ENCODE results near the gene CCN6.

The CCN6 gene

GRCh38 chr6:112039431-112039770 is 14.5 kb upstream of the CCN6 start:
- Histone ChIP-seq H3K4me3 (ENCODE audit: low read depth, low read length) (no peak overlapping the region), H3K4me1 (ENCODE audit: control insufficient read depth, insufficient read depth, low read length) (no peaks in the 10 kb centered on the region), H3K36me3 (ENCODE audit: control insufficient read depth in 2 of 2, insufficient read depth in 1 of 2, low read length in 2 of 2) (no peaks in the 10 kb centered on the region), H3K27ac (ENCODE audit: extremely low read depth, low read depth, low read length) (no peak overlapping the region), H3K9me3 (ENCODE audit: control insufficient read depth, insufficient read depth, low read depth, low read length) (no peaks in the 10 kb centered on the region)
- CTCF ChIA-PET: interaction anchor here (6.8 to 7.4 kb wide), 2 partner anchors 12 to 333 kb away, joined by 88 to 139 read pairs; no protein-coding TSS in a partner anchor
- TF ChIP-seq ZSCAN4 (tag by site-specific recombination; IDR thresholded peaks at IDR 0.05) (no peak), ZNF473 (tag by site-specific recombination; IDR thresholded peaks at IDR 0.05) (no peak), YY1 (tag by site-specific recombination; IDR thresholded peaks at IDR 0.05) (no peak), ZNF24 (tag by site-specific recombination; IDR thresholded peaks at IDR 0.05) (no peak), KLF10 (tag by site-specific recombination; IDR thresholded peaks at IDR 0.05) (no peak), PRDM10 (tag by site-specific recombination; IDR thresholded peaks at IDR 0.05) (no peak), GLI2 (tag by site-specific recombination; IDR thresholded peaks at IDR 0.05; ENCODE audit: borderline replicate concordance, low read depth) (no peak), YY2 (tag by site-specific recombination; IDR thresholded peaks at IDR 0.05) (no peak), ZNF560 (tag by site-specific recombination; IDR thresholded peaks at IDR 0.05; ENCODE audit: borderline replicate concordance) (no peak), INSM2 (tag by site-specific recombination; IDR thresholded peaks at IDR 0.05) (no peak), ZNF600 (tag by site-specific recombination; IDR thresholded peaks at IDR 0.05) (no peak), ZNF266 (tag by site-specific recombination; IDR thresholded peaks at IDR 0.05; ENCODE audit: low read depth) (no peak), ZNF544 (tag by site-specific recombination; IDR thresholded peaks at IDR 0.05) (no peak), ZNF623 (tag by site-specific recombination; IDR thresholded peaks at IDR 0.05) (no peak)
- TF ChIP-seq, protein P1, sequence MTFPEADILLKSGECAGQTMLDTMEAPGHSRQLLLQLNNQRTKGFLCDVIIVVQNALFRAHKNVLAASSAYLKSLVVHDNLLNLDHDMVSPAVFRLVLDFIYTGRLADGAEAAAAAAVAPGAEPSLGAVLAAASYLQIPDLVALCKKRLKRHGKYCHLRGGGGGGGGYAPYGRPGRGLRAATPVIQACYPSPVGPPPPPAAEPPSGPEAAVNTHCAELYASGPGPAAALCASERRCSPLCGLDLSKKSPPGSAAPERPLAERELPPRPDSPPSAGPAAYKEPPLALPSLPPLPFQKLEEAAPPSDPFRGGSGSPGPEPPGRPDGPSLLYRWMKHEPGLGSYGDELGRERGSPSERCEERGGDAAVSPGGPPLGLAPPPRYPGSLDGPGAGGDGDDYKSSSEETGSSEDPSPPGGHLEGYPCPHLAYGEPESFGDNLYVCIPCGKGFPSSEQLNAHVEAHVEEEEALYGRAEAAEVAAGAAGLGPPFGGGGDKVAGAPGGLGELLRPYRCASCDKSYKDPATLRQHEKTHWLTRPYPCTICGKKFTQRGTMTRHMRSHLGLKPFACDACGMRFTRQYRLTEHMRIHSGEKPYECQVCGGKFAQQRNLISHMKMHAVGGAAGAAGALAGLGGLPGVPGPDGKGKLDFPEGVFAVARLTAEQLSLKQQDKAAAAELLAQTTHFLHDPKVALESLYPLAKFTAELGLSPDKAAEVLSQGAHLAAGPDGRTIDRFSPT (tag by site-specific recombination; IDR thresholded peaks at IDR 0.05): no peak
- POLR2A ChIA-PET: no interaction called here

- H3K27ac ChIP-seq (ENCODE audit: extremely low read depth, low read depth, low read length): no peak overlapping the region
- ChIA-PET POLR2A (no interaction called here), CTCF (interaction anchor here (0.6 to 7.4 kb wide), 18 partner anchors 8 to 1112 kb away, joined by 3 to 139 read pairs (median 4); no protein-coding TSS in a partner anchor)
- H3K4me3 ChIP-seq (ENCODE audit: low read depth, low read length): no peak overlapping the region
- no peaks in the 10 kb centered on the region for H3K4me1 ChIP-seq (ENCODE audit: control insufficient read depth, insufficient read depth, low read length)
- H3K36me3 ChIP-seq (ENCODE audit: control insufficient read depth in 2 of 2, insufficient read depth in 1 of 2, low read length in 2 of 2): no peaks in the 10 kb centered on the region
- H3K9me3 ChIP-seq (ENCODE audit: control insufficient read depth, insufficient read depth, low read depth, low read length): no peaks in the 10 kb centered on the region
- TF ChIP-seq ZFP69B (tag by site-specific recombination; IDR thresholded peaks at IDR 0.05) (no peak), ZNF221 (tag by site-specific recombination; IDR thresholded peaks at IDR 0.05; ENCODE audit: borderline replicate concordance) (no peak), ZNF302 (tag by site-specific recombination; IDR thresholded peaks at IDR 0.05; ENCODE audit: low read depth) (no peak), ZFHX2 (tag by site-specific recombination; conservative IDR thresholded peaks at IDR 0.05) (no peak), ZBTB7A (tag by site-specific recombination; IDR thresholded peaks at IDR 0.05; ENCODE audit: low read depth) (no peak)
- TF ChIP-seq, protein P2, sequence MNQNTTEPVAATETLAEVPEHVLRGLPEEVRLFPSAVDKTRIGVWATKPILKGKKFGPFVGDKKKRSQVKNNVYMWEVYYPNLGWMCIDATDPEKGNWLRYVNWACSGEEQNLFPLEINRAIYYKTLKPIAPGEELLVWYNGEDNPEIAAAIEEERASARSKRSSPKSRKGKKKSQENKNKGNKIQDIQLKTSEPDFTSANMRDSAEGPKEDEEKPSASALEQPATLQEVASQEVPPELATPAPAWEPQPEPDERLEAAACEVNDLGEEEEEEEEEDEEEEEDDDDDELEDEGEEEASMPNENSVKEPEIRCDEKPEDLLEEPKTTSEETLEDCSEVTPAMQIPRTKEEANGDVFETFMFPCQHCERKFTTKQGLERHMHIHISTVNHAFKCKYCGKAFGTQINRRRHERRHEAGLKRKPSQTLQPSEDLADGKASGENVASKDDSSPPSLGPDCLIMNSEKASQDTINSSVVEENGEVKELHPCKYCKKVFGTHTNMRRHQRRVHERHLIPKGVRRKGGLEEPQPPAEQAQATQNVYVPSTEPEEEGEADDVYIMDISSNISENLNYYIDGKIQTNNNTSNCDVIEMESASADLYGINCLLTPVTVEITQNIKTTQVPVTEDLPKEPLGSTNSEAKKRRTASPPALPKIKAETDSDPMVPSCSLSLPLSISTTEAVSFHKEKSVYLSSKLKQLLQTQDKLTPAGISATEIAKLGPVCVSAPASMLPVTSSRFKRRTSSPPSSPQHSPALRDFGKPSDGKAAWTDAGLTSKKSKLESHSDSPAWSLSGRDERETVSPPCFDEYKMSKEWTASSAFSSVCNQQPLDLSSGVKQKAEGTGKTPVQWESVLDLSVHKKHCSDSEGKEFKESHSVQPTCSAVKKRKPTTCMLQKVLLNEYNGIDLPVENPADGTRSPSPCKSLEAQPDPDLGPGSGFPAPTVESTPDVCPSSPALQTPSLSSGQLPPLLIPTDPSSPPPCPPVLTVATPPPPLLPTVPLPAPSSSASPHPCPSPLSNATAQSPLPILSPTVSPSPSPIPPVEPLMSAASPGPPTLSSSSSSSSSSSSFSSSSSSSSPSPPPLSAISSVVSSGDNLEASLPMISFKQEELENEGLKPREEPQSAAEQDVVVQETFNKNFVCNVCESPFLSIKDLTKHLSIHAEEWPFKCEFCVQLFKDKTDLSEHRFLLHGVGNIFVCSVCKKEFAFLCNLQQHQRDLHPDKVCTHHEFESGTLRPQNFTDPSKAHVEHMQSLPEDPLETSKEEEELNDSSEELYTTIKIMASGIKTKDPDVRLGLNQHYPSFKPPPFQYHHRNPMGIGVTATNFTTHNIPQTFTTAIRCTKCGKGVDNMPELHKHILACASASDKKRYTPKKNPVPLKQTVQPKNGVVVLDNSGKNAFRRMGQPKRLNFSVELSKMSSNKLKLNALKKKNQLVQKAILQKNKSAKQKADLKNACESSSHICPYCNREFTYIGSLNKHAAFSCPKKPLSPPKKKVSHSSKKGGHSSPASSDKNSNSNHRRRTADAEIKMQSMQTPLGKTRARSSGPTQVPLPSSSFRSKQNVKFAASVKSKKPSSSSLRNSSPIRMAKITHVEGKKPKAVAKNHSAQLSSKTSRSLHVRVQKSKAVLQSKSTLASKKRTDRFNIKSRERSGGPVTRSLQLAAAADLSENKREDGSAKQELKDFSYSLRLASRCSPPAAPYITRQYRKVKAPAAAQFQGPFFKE (tag by site-specific recombination; IDR thresholded peaks at IDR 0.05; ENCODE audit: borderline replicate concordance): no peak
Observed at GRCh38 chr6:112040956-112041355, 12.9 kb upstream of the CCN6 start.

Data from HEK293 (cell line).